Nephron (organoid): ENCODE measurements around the gene COMMD10.

Experiments used
- H3K27ac Mint-ChIP-seq, 3 experiments: 2 replicates each; pipeline ENCODE4 v1.8.0; 2020; ENCODE audit warnings: mixed read lengths in 3 of 3, mild to moderate bottlenecking in 2 of 3, moderate library complexity in 1 of 3
- H3K27me3 Mint-ChIP-seq: 2 replicates; pipeline ENCODE4 v1.8.0; 2021; ENCODE audit warnings: low read depth, mild to moderate bottlenecking, moderate library complexity, mixed read lengths
- H3K36me3 Mint-ChIP-seq: 2 replicates; pipeline ENCODE4 v1.8.0; 2020; ENCODE audit warnings: low read depth, mixed read lengths
- H3K4me1 Mint-ChIP-seq: 2 replicates; pipeline ENCODE4 v1.8.0; 2020; ENCODE audit warnings: mixed read lengths
- H3K4me3 Mint-ChIP-seq, 3 experiments: 2 replicates each; pipeline ENCODE4 v1.8.0; 2020; ENCODE audit warnings: mild to moderate bottlenecking in 3 of 3, mixed read lengths in 3 of 3, moderate library complexity in 2 of 3
- H3K9me3 Mint-ChIP-seq: 2 replicates; pipeline ENCODE4 v1.8.0; 2020; ENCODE audit warnings: mixed read lengths
- CTCF ChIP-seq, 3 experiments: fragments of 200-600 bp; sonication (generic); IDR thresholded peaks; one replicate each; pipeline ENCODE4 v1.5.0; 2021; ENCODE audit warnings: antibody characterized with exemption in 3 of 3; ENCODE audit not compliant: unreplicated experiment in 3 of 3

COMMD10 gene

GRCh38 chr5:116225281-116225922, 140.6 kb downstream of the COMMD10 start:
- peaks cover 18% of the 10 kb centered on the region for H3K9me3 Mint-ChIP-seq
- no peak overlapping the region for H3K4me3 Mint-ChIP-seq
- no peak overlapping the region for H3K27ac Mint-ChIP-seq
- H3K4me1 Mint-ChIP-seq, result no peaks in the 10 kb centered on the region
- no peaks in the 10 kb centered on the region for H3K27me3 Mint-ChIP-seq
- no peak for TF ChIP-seq CTCF (IDR thresholded peaks at IDR 0.05; ENCODE audit: unreplicated experiment in 3 of 3)
- peaks cover 19% of the 10 kb centered on the region for H3K36me3 Mint-ChIP-seq

DNA sequence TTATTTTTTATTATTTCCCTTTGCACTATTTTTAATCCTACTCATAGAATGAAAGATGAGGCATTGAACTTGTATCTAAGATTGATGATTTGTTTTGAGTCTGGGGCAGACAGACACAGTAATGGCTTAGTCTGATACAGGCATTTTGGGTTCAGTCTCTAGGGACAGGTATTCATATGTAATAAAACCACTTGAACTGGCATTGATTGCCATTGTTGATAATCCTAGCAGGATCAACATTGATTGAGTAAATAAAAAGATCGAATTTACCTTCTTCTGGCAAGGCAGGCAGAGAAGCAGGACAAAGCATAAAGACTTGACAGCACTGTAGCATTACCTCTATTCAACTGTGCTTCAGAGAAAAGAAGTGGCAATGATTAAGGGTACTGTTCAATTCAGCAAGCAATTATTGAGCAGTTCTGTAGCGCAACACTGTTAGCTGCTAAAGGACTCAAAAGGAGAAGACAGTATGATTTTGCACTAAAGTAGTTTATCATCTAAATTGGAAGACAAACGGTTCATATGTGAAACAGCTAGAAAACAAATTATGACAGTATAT, 144.4 kb downstream of the COMMD10 start:
- peaks cover 15% of the 10 kb centered on the region for H3K9me3 Mint-ChIP-seq
- no peak for TF ChIP-seq CTCF (IDR thresholded peaks at IDR 0.05; ENCODE audit: unreplicated experiment in 3 of 3)

DNA sequence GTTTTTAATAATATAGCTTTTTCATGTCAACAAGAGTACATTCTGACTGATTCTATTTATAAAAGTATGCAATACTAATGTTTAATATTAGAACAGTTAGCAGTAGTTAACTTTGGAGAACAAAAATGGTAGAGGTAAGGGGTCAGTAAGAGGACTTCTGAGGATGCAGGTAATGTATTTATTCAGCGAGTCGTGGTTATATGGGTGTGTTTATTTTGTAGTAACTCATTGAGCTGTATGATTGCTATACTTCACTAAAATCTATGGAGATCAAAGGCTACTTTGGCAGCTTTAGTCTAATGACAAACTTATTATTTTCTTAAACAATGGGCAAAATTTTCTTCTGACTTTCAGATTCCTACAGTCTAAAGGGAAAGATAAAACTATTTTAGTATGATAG, 146.5 kb downstream of the COMMD10 start:
- no peaks in the 10 kb centered on the region for H3K27me3 Mint-ChIP-seq
- H3K36me3 Mint-ChIP-seq, result peaks cover 12% of the 10 kb centered on the region
- H3K27ac Mint-ChIP-seq, result no peak overlapping the region
- H3K4me1 Mint-ChIP-seq, result no peaks in the 10 kb centered on the region
- H3K9me3 Mint-ChIP-seq, result peaks cover 5% of the 10 kb centered on the region
- no peak overlapping the region for H3K4me3 Mint-ChIP-seq
- no peak for TF ChIP-seq CTCF (IDR thresholded peaks at IDR 0.05; ENCODE audit: unreplicated experiment in 3 of 3)

More for the DNA sequence above, 144.4 kb downstream of the COMMD10 start:
- H3K4me1 Mint-ChIP-seq, result no peaks in the 10 kb centered on the region
- H3K27me3 Mint-ChIP-seq, result no peaks in the 10 kb centered on the region
- H3K36me3 Mint-ChIP-seq, result peaks cover 18% of the 10 kb centered on the region
- H3K4me3 Mint-ChIP-seq, result no peak overlapping the region
- no peak overlapping the region for H3K27ac Mint-ChIP-seq

- Mint-ChIP-seq H3K4me3 (no peak overlapping the region), H3K27me3 (no peaks in the 10 kb centered on the region), H3K4me1 (no peaks in the 10 kb centered on the region), H3K9me3 (peaks cover 11% of the 10 kb centered on the region), H3K27ac (no peak overlapping the region), H3K36me3 (peaks cover 15% of the 10 kb centered on the region)
- no peak for TF ChIP-seq CTCF (IDR thresholded peaks at IDR 0.05; ENCODE audit: unreplicated experiment in 3 of 3)
Observed at GRCh38 chr5:116234681-116235080, 149.9 kb downstream of the COMMD10 start.

DNA sequence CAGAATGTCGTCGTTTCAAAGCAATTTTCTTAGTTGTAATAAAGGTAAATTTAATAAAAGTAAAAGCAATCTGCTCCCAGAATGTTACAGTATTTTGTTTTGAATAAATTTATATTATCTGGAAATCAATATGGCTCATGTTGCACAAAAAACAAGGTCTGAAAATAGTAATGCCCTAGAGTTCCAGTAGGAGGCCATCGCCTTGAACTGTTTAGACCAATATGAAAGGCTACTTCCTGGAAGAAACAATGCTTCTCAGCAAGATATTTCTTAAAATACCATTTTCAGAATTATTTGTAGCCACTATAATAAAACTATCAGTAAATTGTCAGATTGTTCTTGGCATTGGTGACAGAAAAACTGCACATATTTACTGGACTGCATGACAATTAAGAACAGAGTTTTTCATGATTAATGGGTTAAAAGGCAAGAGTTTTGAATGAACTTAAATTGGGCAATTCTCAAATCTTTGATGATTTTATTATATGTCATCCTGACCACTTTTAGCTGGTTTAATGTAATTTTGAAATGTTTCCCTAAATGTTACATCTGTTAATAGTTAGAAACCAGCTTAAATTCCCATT, 153.2 kb downstream of the COMMD10 start:
- H3K4me3 Mint-ChIP-seq, result no peak overlapping the region
- H3K36me3 Mint-ChIP-seq, result peaks cover 19% of the 10 kb centered on the region
- peak; percentile 31 to 46 (median 32) for TF ChIP-seq CTCF (IDR thresholded peaks at IDR 0.05; ENCODE audit: unreplicated experiment in 3 of 3)
- no peaks in the 10 kb centered on the region for H3K27me3 Mint-ChIP-seq
- H3K9me3 Mint-ChIP-seq, result peaks cover 11% of the 10 kb centered on the region
- peaks cover 17% of the 10 kb centered on the region for H3K4me1 Mint-ChIP-seq
- peak overlapping the region in 1 of 3 experiments; percentile 87 for H3K27ac Mint-ChIP-seq
